Neural cell (in vitro differentiated cells): ENCODE data around the gene IGF2R. TPM values are rescaled to one million over a fixed set of nuclear protein-coding genes. Genes with fewer than 3 reads are reported as not detected.

Experiments used
- H2AFZ ChIP-seq: fragments of 200-600, 300-800 bp; sonication (generic), shearing (Covaris generic); 2 replicates; pipeline ENCODE4 v1.6.0; 2014; ENCODE audit warnings: low read depth, mild to moderate bottlenecking, antibody characterized with exemption, low read length, moderate library complexity
- H3F3A ChIP-seq: fragments of 200-600 bp; shearing (Covaris generic); 2 replicates; pipeline ENCODE4 v1.6.1; 2016; ENCODE audit warnings: mild to moderate bottlenecking, moderate library complexity, mixed read lengths, antibody characterized with exemption, low read length; ENCODE audit not compliant: insufficient read depth, poor library complexity, severe bottlenecking
- H3K27ac ChIP-seq: fragments of 200-600, 300-800 bp; sonication (generic), shearing (Covaris generic); 2 replicates; pipeline ENCODE4 v1.5.1; 2014; ENCODE audit warnings: mild to moderate bottlenecking, low read length, moderate library complexity
- H3K27me3 ChIP-seq: fragments of 300-800, 200-600 bp; sonication (generic), shearing (Covaris generic); 2 replicates; pipeline ENCODE4 v1.6.0; 2014; ENCODE audit warnings: mild to moderate bottlenecking, low read depth, low read length, moderate library complexity; ENCODE audit not compliant: insufficient read depth
- H3K36me3 ChIP-seq: fragments of 300-800, 200-600 bp; sonication (generic), shearing (Covaris generic); 2 replicates; pipeline ENCODE4 v1.5.1; 2014; ENCODE audit warnings: mild to moderate bottlenecking, antibody characterized with exemption, low read length, moderate library complexity; ENCODE audit not compliant: insufficient read depth
- H3K4me2 ChIP-seq: fragments of 300-800, 200-600 bp; sonication (generic), shearing (Covaris generic); 2 replicates; pipeline ENCODE4 v1.6.0; 2014; ENCODE audit warnings: mild to moderate bottlenecking, low read length
- H3K4me3 ChIP-seq: fragments of 300-800, 200-600 bp; sonication (generic), shearing (Covaris generic); 2 replicates; pipeline ENCODE4 v1.5.1; 2014; ENCODE audit warnings: mild to moderate bottlenecking, low read length, moderate library complexity
- H3K79me2 ChIP-seq: fragments of 200-600 bp; shearing (Covaris generic); replicated peaks from 2 replicates; pipeline ENCODE4 v1.6.0; 2014; ENCODE audit warnings: mild to moderate bottlenecking, low read length, moderate library complexity; ENCODE audit not compliant: insufficient read depth
- H3K9ac ChIP-seq: fragments of 300-800, 200-600 bp; sonication (generic), shearing (Covaris generic); 2 replicates; pipeline ENCODE4 v1.6.1; 2016; ENCODE audit warnings: mild to moderate bottlenecking, low read length, mixed read lengths
- H3K9me2 ChIP-seq: fragments of 200-600 bp; shearing (Covaris generic); 2 replicates; pipeline ENCODE4 v1.6.1; 2016; ENCODE audit warnings: mild to moderate bottlenecking, low read length, mixed read lengths; ENCODE audit not compliant: insufficient read depth
- H3K9me3 ChIP-seq: fragments of 200-600, 300-800 bp; sonication (generic), shearing (Covaris generic); 2 replicates; pipeline ENCODE4 v1.6.1; 2016; ENCODE audit warnings: mild to moderate bottlenecking, mixed run types, low read length, moderate library complexity, mixed read lengths
- H4K20me1 ChIP-seq: fragments of 200-600 bp; shearing (Covaris generic); 2 replicates; pipeline ENCODE4 v1.6.1; 2016; ENCODE audit warnings: mild to moderate bottlenecking, mixed run types; ENCODE audit not compliant: insufficient read depth
- CTCF ChIP-seq: fragments of 450-650 bp; IDR thresholded peaks from 2 replicates; pipeline ENCODE4 v1.5.1; 2014; ENCODE audit warnings: antibody characterized with exemption, mild to moderate bottlenecking, moderate library complexity; ENCODE audit not compliant: poor library complexity, severe bottlenecking
- EP300 ChIP-seq: fragments of 450-650 bp; conservative IDR thresholded peaks from 2 replicates; pipeline ENCODE4 v1.6.1; 2014; ENCODE audit warnings: antibody characterized with exemption, mild to moderate bottlenecking, moderate library complexity; ENCODE audit not compliant: poor library complexity, severe bottlenecking
- EZH2 ChIP-seq: fragments of 200-600, 300-800 bp; shearing (Covaris generic), sonication (generic); IDR thresholded peaks from 2 replicates; pipeline ENCODE4 v1.6.1; 2014; ENCODE audit warnings: antibody characterized with exemption, low read length, borderline replicate concordance, mild to moderate bottlenecking; ENCODE audit not compliant: insufficient read depth, poor library complexity, severe bottlenecking
- MXI1 ChIP-seq: fragments of 450-650 bp; conservative IDR thresholded peaks from 2 replicates; pipeline ENCODE4 v1.6.1; 2014; ENCODE audit warnings: antibody characterized with exemption, mild to moderate bottlenecking; ENCODE audit not compliant: poor library complexity, severe bottlenecking
- POLR2AphosphoS5 ChIP-seq: IDR thresholded peaks from 2 replicates; pipeline ENCODE4 v1.6.1; 2012
- RAD21 ChIP-seq: fragments of 450-650 bp; conservative IDR thresholded peaks from 2 replicates; pipeline ENCODE4 v1.6.1; 2014; ENCODE audit warnings: antibody characterized with exemption, mild to moderate bottlenecking, moderate library complexity
- REST ChIP-seq: IDR thresholded peaks from 2 replicates; pipeline ENCODE4 v1.6.1; 2012; ENCODE audit warnings: borderline replicate concordance
- SMC3 ChIP-seq: fragments of 450-650 bp; conservative IDR thresholded peaks from 2 replicates; pipeline ENCODE4 v1.6.1; 2014; ENCODE audit warnings: antibody characterized with exemption, mild to moderate bottlenecking, moderate library complexity; ENCODE audit not compliant: poor library complexity
- TAF1 ChIP-seq: IDR thresholded peaks from 2 replicates; pipeline ENCODE4 v1.6.1; 2012; ENCODE audit warnings: low read depth
- polyA plus RNA-seq: library from polyadenylated mRNA; depleted of rRNA; stranded (reverse); fragments of >200 nt; gene quantifications from 2 replicates; pipeline ENCODE4 v1.2.3, GENCODE V29; 2014

IGF2R gene
- polyA plus RNA-seq, 1 donor from 2014 or later, result 15.0 TPM

DNA sequence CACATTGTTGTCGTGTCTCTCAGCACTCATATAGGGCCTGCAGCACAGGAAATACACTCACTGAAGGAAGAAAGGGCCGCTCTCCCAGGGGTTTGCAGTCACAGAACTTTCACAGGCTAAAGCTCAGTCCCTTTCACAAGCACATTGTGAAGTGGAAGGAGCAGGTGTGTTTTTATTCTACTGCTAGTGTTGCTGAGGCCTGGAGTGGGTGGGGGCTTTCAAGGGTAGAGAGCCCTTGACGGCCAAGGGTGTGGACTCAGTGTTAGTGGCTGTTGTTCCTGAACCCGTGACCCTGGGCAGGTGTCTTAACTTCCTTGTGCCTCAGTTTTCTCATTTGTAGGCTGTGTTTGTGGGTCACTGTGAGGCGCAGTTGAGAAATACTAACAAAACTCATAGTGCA, 86.5 kb downstream of the IGF2R start:
- H3F3A ChIP-seq, result no peaks in the 10 kb centered on the region
- H3K36me3 ChIP-seq, result peaks cover 9% of the 10 kb centered on the region
- no peak for TF ChIP-seq EP300
- TF ChIP-seq CTCF, result no peak
- no peak for TF ChIP-seq REST
- TF ChIP-seq RAD21, result no peak
- TF ChIP-seq EZH2, result no peak
- TF ChIP-seq SMC3, result no peak
- no peak for TF ChIP-seq MXI1
- TF ChIP-seq POLR2AphosphoS5, result no peak
- TF ChIP-seq TAF1, result no peak
- H3K9me3 ChIP-seq, result no peaks in the 10 kb centered on the region
- no peaks in the 10 kb centered on the region for H3K9me2 ChIP-seq
- no peak overlapping the region for H3K9ac ChIP-seq
- H3K4me3 ChIP-seq, result no peak overlapping the region
- H3K27ac ChIP-seq, result no peak overlapping the region
- H2AFZ ChIP-seq, result no peak overlapping the region
- H3K4me2 ChIP-seq, result no peak overlapping the region
- H3K79me2 ChIP-seq, result no peaks in the 10 kb centered on the region
- H4K20me1 ChIP-seq, result no peaks in the 10 kb centered on the region
- H3K27me3 ChIP-seq, result no peaks in the 10 kb centered on the region

DNA sequence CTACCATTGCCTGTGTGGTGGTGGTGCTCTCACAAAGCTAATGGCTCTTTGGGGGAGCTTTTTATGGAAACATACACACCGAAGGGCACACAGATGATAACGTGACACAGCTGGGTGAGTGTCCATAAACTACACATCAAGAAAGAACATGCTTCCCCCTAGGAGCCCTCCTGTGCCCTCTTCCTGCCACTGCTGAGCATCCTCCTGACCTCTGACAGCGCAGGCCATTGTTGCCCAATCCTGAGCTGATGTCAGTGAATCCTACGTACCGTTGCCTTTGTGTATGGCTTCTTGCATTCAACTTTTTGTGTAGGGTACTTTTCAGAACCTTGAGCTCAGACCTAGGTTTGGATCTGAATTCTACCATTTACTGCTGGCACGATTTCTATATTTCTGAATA, 86.9 kb downstream of the IGF2R start:
- no peaks in the 10 kb centered on the region for H3K79me2 ChIP-seq
- no peaks in the 10 kb centered on the region for H3K9me3 ChIP-seq
- no peak for TF ChIP-seq CTCF
- TF ChIP-seq POLR2AphosphoS5, result no peak
- H3K27ac ChIP-seq, result no peak overlapping the region
- no peaks in the 10 kb centered on the region for H4K20me1 ChIP-seq
- H3K4me3 ChIP-seq, result no peak overlapping the region
- no peaks in the 10 kb centered on the region for H3K9me2 ChIP-seq
- no peak overlapping the region for H3K4me2 ChIP-seq
- no peaks in the 10 kb centered on the region for H3F3A ChIP-seq
- H3K27me3 ChIP-seq, result no peaks in the 10 kb centered on the region
- no peak overlapping the region for H2AFZ ChIP-seq
- H3K9ac ChIP-seq, result no peak overlapping the region
- peaks cover 10% of the 10 kb centered on the region for H3K36me3 ChIP-seq
